ENCODE measurements around the gene DUSP5.

DNA sequence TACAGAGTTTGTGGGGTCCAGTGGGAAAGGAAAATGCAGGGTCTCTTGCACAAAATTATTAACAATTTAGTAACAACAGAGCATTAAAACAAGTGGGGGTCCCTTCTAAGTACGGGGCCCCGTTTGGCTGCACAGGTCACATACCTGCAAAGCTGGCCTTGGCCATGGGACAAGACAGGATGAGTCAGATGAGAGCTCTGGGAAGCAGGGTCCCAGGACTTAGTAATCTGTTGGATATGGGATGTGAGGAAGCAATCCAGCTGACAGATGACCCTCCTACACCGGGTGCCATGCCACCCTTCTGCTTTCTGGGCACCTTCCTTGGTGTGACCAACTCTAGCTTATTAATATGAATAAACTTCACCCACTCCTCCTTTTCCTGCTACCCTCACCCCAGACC is 3.2 kb upstream of the DUSP5 start:
- TF ChIP-seq, protein P1, sequence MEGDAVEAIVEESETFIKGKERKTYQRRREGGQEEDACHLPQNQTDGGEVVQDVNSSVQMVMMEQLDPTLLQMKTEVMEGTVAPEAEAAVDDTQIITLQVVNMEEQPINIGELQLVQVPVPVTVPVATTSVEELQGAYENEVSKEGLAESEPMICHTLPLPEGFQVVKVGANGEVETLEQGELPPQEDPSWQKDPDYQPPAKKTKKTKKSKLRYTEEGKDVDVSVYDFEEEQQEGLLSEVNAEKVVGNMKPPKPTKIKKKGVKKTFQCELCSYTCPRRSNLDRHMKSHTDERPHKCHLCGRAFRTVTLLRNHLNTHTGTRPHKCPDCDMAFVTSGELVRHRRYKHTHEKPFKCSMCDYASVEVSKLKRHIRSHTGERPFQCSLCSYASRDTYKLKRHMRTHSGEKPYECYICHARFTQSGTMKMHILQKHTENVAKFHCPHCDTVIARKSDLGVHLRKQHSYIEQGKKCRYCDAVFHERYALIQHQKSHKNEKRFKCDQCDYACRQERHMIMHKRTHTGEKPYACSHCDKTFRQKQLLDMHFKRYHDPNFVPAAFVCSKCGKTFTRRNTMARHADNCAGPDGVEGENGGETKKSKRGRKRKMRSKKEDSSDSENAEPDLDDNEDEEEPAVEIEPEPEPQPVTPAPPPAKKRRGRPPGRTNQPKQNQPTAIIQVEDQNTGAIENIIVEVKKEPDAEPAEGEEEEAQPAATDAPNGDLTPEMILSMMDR (IDR thresholded peaks at IDR 0.05; ENCODE audit: control extremely low read depth in 1 of 3, insufficient read depth in 1 of 3, low read depth in 1 of 3, low read length in 3 of 3) = no peak
- no peak for TF ChIP-seq EP300 (IDR thresholded peaks at IDR 0.05; ENCODE audit: borderline replicate concordance in 1 of 2, low read depth in 2 of 2, low read length in 2 of 2)
- TF ChIP-seq RBBP5 (IDR thresholded peaks at IDR 0.05; ENCODE audit: borderline replicate concordance, low read depth, low read length) = no peak
- no peak for TF ChIP-seq POLR2A (IDR thresholded peaks at IDR 0.05; ENCODE audit: control extremely low read depth in 1 of 2, low read depth in 2 of 2, low read length in 2 of 2)
- no peak for TF ChIP-seq RNF2 (IDR thresholded peaks at IDR 0.05; ENCODE audit: borderline replicate concordance, low read depth, low read length, missing control alignments, poor library complexity, severe bottlenecking)
- TF ChIP-seq POLR2AphosphoS5 (IDR thresholded peaks at IDR 0.05; ENCODE audit: low read depth, low read length) = no peak
- TF ChIP-seq MAX (IDR thresholded peaks at IDR 0.05) = no peak
- TF ChIP-seq MAFK (IDR thresholded peaks at IDR 0.05; ENCODE audit: low read depth, low read length) = no peak
- no peak for TF ChIP-seq CEBPB (IDR thresholded peaks at IDR 0.05; ENCODE audit: low read depth, low read length)
- no peak for TF ChIP-seq KDM1A (IDR thresholded peaks at IDR 0.05; ENCODE audit: borderline replicate concordance, low read length)
- no peak for TF ChIP-seq FOSL1 (IDR thresholded peaks at IDR 0.05; ENCODE audit: insufficient read depth, low read depth, low read length)
- TF ChIP-seq CHD2 (IDR thresholded peaks at IDR 0.05; ENCODE audit: low read length) = no peak
